ENCODE measurements around the gene ACOXL. TPM values are rescaled to one million over a fixed set of nuclear protein-coding genes. Genes with fewer than 3 reads are reported as not detected.

ACOXL gene
- total RNA-seq, 2 donors from 2014 or later: not detected

GRCh38 chr2:110788976-110789375, 56.6 kb downstream of the ACOXL start:
- Histone ChIP-seq H3K27ac (no peak overlapping the region), H3K9me3 (no peaks in the 10 kb centered on the region), H3K36me3 (no peaks in the 10 kb centered on the region), H3K4me3 (no peak overlapping the region), H3K27me3 (replicated peaks; ENCODE audit: insufficient read depth) (no peaks in the 10 kb centered on the region), H3K4me1 (ENCODE audit: control insufficient read depth in 1 of 2, low read depth in 2 of 2) (no peaks in the 10 kb centered on the region)
- no peak for ATAC-seq (ENCODE audit: insufficient number of reproducible peaks, low FRiP score, low read depth)
- DNase-seq (ENCODE audit: low spot score): no peak
- TF ChIP-seq, protein P1, sequence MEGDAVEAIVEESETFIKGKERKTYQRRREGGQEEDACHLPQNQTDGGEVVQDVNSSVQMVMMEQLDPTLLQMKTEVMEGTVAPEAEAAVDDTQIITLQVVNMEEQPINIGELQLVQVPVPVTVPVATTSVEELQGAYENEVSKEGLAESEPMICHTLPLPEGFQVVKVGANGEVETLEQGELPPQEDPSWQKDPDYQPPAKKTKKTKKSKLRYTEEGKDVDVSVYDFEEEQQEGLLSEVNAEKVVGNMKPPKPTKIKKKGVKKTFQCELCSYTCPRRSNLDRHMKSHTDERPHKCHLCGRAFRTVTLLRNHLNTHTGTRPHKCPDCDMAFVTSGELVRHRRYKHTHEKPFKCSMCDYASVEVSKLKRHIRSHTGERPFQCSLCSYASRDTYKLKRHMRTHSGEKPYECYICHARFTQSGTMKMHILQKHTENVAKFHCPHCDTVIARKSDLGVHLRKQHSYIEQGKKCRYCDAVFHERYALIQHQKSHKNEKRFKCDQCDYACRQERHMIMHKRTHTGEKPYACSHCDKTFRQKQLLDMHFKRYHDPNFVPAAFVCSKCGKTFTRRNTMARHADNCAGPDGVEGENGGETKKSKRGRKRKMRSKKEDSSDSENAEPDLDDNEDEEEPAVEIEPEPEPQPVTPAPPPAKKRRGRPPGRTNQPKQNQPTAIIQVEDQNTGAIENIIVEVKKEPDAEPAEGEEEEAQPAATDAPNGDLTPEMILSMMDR (IDR thresholded peaks at IDR 0.05): no peak

- H3K36me3 ChIP-seq: no peaks in the 10 kb centered on the region
- H3K27me3 ChIP-seq (replicated peaks; ENCODE audit: insufficient read depth): no peaks in the 10 kb centered on the region
- H3K4me3 ChIP-seq: no peak overlapping the region
- H3K9me3 ChIP-seq: no peaks in the 10 kb centered on the region
- DNase-seq (ENCODE audit: low spot score) (no peak), ATAC-seq (ENCODE audit: insufficient number of reproducible peaks, low FRiP score, low read depth) (no peak)
- no peaks in the 10 kb centered on the region for H3K4me1 ChIP-seq (ENCODE audit: control insufficient read depth in 1 of 2, low read depth in 2 of 2)
- TF ChIP-seq, protein P1 (IDR thresholded peaks at IDR 0.05): no peak
- H3K27ac ChIP-seq: no peak overlapping the region
These were observed 57.3 kb downstream of the ACOXL start for GRCh38 chr2:110789706-110790105.

DNA sequence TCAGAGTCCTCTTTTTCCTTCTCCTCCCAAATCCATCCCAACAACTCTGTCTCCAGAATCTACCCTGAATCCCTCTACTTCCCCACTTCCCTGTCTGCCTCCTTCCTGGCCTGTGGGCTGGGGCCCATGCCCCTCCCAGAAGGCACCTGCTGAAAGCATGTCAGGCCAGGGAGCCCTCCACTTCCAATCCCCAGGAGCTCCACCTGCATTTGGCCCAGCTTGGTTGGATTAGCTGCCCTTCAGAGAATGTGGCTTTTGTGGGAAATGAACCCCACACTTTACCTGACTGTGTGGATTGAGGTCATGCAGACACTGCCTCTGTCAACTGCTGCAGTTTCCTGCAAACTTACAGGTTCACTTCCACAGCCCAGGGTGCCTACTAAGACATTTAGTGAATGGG, 58.5 kb downstream of the ACOXL start:
- Histone ChIP-seq H3K36me3 (no peaks in the 10 kb centered on the region), H3K27ac (no peak overlapping the region), H3K9me3 (no peaks in the 10 kb centered on the region), H3K4me3 (no peak overlapping the region), H3K27me3 (replicated peaks; ENCODE audit: insufficient read depth) (no peaks in the 10 kb centered on the region), H3K4me1 (ENCODE audit: control insufficient read depth in 1 of 2, low read depth in 2 of 2) (no peaks in the 10 kb centered on the region)
- ATAC-seq (ENCODE audit: insufficient number of reproducible peaks, low FRiP score, low read depth) (no peak), DNase-seq (ENCODE audit: low spot score) (no peak)
- TF ChIP-seq, protein P1 (IDR thresholded peaks at IDR 0.05): no peak

DNA sequence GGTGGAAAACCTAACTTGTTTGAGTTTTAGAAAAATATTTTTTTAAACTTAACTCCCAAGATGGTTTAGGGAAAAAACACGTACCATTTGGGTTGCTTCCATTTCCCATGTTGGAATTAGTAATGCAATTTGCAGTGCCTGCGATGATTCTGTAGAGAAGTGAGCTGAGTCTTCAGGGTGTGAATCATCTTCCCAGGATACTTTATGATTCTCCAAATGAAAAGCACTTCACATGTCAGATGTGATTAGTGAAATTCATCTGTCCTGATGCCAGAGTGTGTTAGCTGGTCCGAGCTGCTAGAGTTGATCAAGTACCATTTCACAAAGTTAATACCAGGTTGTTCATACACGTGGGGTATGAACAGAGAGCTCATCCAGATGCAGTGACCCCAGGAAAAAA, 59.1 kb downstream of the ACOXL start:
- ATAC-seq (ENCODE audit: insufficient number of reproducible peaks, low FRiP score, low read depth): no peak
- H3K36me3 ChIP-seq: no peaks in the 10 kb centered on the region
- no peak overlapping the region for H3K4me3 ChIP-seq
- H3K27me3 ChIP-seq (replicated peaks; ENCODE audit: insufficient read depth): no peaks in the 10 kb centered on the region
- TF ChIP-seq, protein P1 (IDR thresholded peaks at IDR 0.05): no peak
- no peak overlapping the region for H3K27ac ChIP-seq
- H3K9me3 ChIP-seq: no peaks in the 10 kb centered on the region
- no peak for DNase-seq (ENCODE audit: low spot score)
- H3K4me1 ChIP-seq (ENCODE audit: control insufficient read depth in 1 of 2, low read depth in 2 of 2): peaks cover 0 to 3% of the 10 kb centered on the region in 2 donors

DNA sequence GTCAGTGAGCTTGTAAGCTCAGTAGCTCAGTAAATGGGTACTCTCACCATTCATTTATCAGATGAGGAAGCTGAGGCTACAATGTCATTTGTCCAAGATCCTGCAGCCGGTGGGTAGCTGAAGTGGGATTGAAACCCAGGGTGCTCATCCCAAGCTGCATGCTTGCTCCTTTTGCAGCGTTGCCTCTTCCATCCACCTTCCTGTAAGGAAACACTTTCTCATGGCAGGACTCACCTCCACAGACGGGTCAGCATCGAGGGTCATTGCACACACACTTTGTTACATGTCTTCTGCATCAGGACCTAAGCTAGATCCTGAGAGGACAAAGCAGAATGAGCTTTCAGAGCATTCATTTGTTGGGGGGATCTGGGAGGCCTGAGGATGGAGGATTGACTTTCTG, 60.7 kb downstream of the ACOXL start:
- H3K27me3 ChIP-seq (replicated peaks; ENCODE audit: insufficient read depth): no peaks in the 10 kb centered on the region
- no peaks in the 10 kb centered on the region for H3K9me3 ChIP-seq
- no peaks in the 10 kb centered on the region for H3K36me3 ChIP-seq
- no peak for ATAC-seq (ENCODE audit: insufficient number of reproducible peaks, low FRiP score, low read depth)
- H3K4me1 ChIP-seq (ENCODE audit: control insufficient read depth in 1 of 2, low read depth in 2 of 2): peaks cover 0 to 8% of the 10 kb centered on the region in 2 donors
- DNase-seq (ENCODE audit: low spot score): no peak
- H3K27ac ChIP-seq: no peak overlapping the region
- TF ChIP-seq, protein P1 (IDR thresholded peaks at IDR 0.05): no peak
- no peak overlapping the region for H3K4me3 ChIP-seq

All from thoracic aorta (tissue), 2 donors.